ENCODE results near the gene STIP1.

DNA sequence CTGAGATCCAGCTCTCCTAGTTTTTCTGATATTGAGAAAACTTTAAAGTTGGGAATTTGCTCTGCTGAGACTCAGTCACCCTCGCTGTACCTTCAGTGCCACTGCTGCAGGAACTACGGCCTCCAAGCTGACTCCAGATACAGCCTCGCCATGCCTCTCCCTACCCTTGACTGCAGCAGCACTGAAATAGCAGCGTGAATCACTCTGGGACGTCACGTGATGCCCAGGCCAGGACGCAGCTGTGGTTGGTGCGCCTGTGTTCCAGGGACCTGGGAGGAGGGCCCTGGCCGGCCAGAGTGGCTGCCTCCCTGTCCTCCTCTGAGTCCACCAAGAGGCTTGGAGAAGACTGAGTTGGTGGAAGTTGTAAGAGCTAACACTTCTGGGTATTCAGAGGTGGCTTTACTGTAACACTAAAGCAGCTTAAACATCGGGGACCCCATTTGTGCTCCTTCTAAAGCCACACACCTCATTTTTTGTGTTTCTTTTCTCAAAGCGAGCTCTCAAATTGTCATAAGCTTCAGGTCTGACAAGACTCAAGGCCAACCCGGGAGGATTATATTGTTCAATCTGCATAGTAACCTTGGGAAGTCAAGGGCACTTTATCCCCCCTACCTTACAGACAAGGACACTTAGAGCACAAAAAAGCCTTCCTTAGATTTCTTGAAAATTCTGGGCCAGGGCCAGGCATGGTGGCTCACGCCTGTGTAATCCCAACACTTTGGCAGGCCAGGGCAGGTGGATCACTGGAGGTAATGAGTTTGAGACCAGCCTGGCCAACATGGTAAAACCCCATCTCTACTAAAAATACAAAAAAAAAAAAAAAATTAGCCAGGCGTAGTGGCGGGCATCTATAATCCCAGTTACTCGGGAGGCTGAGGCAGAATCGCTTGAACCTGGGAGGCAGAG lies 4.2 kb upstream of the STIP1 start:
- no peak for TF ChIP-seq CTCF (IDR thresholded peaks at IDR 0.05 in 8 of 11, conservative IDR thresholded peaks at IDR 0.05 in 3 of 11)
- peak in 1 of 3 donors; percentile 41 for TF ChIP-seq POLR2A (IDR thresholded peaks at IDR 0.05)
